Osteoblast (primary cell): ENCODE results near the gene OR2A1. TPM values are rescaled to one million over a fixed set of nuclear protein-coding genes. Genes with fewer than 3 reads are reported as not detected.
A peak's percentile ranks its signal among the peaks of the same experiment; 100 is the strongest.
"Not testable (repeated sequence)": the region's sequence is repeated elsewhere in the genome, so short reads cannot be mapped to it uniquely, and the experiment has no call there.

ENCODE experiments used
- DNase-seq: peaks from one replicate; pipeline ENCODE4 v3.0.0; 2011; ENCODE audit warnings: low spot score, mixed read lengths; ENCODE audit not compliant: insufficient read length; ENCODE audit errors: missing footprints
- H2AFZ ChIP-seq: 2 replicates; pipeline ENCODE4 v1.6.0; 2011; ENCODE audit warnings: mild to moderate bottlenecking, low read length
- H3K27ac ChIP-seq: 2 replicates; pipeline ENCODE4 v1.5.1; 2011; ENCODE audit warnings: mild to moderate bottlenecking, low read depth, low read length, moderate library complexity
- H3K27me3 ChIP-seq: 2 replicates; pipeline ENCODE4 v1.6.0; 2012; ENCODE audit warnings: mild to moderate bottlenecking, control low read depth, inconsistent platforms, low read length, moderate library complexity; ENCODE audit not compliant: insufficient read depth
- H3K36me3 ChIP-seq: 2 replicates; pipeline ENCODE4 v1.5.1; 2011; ENCODE audit warnings: mild to moderate bottlenecking, low read length, control low read depth, moderate library complexity; ENCODE audit not compliant: insufficient read depth
- H3K4me1 ChIP-seq: 2 replicates; pipeline ENCODE4 v1.5.1; 2011; ENCODE audit warnings: mild to moderate bottlenecking, low read length, control low read depth, moderate library complexity; ENCODE audit not compliant: insufficient read depth
- H3K4me2 ChIP-seq: 2 replicates; pipeline ENCODE4 v1.6.0; 2011; ENCODE audit warnings: mild to moderate bottlenecking, low read length; ENCODE audit not compliant: insufficient read depth
- H3K4me3 ChIP-seq: fragments of 200-600 bp; sonication (generic); 3 replicates; pipeline ENCODE4 v1.5.1; 2012; ENCODE audit warnings: mild to moderate bottlenecking, low read length, inconsistent platforms; ENCODE audit not compliant: insufficient read depth
- H3K79me2 ChIP-seq: 2 replicates; pipeline ENCODE4 v1.6.0; 2012; ENCODE audit warnings: mild to moderate bottlenecking, low read length, control low read depth, inconsistent platforms; ENCODE audit not compliant: insufficient read depth
- H3K9me3 ChIP-seq: 2 replicates; pipeline ENCODE4 v1.5.1; 2011; ENCODE audit warnings: low read depth, low read length, control low read depth
- H4K20me1 ChIP-seq: 2 replicates; pipeline ENCODE4 v1.6.0; 2012; ENCODE audit warnings: mild to moderate bottlenecking, low read length, control low read depth; ENCODE audit not compliant: insufficient read depth
- total RNA-seq: library from RNA; depleted of rRNA; stranded (reverse); fragments of >200 nt; gene quantifications from 2 replicates; pipeline ENCODE4 v1.2.3, GENCODE V29; 2012

Gene OR2A1
- total RNA-seq, 1 donor: 0.36 TPM

- H3K27me3 ChIP-seq, H3K36me3 ChIP-seq, H3K4me1 ChIP-seq, H2AFZ ChIP-seq, H4K20me1 ChIP-seq, H3K4me2 ChIP-seq, H3K9me3 ChIP-seq, DNase-seq, H3K27ac ChIP-seq, H3K79me2 ChIP-seq, H3K4me3 ChIP-seq: not testable (repeated sequence)
These were observed 39.4 kb downstream of the OR2A1 start for GRCh38 chr7:144351667-144352066.

GRCh38 chr7:144355176-144355822 is 43.1 kb downstream of the OR2A1 start, which contains the start of gene ARHGEF5:
ARHGEF5 (plus strand) TSS chr7:144355402; CDS start chr7:144362670, 7,268 bp downstream.
- H3K27me3 ChIP-seq, DNase-seq, H3K79me2 ChIP-seq, H3K36me3 ChIP-seq, H3K4me2 ChIP-seq, H2AFZ ChIP-seq, H4K20me1 ChIP-seq, H3K27ac ChIP-seq, H3K9me3 ChIP-seq, H3K4me1 ChIP-seq: not testable (repeated sequence)
- peak within 1 kb of the TSS; percentile 43 for H3K4me3 ChIP-seq

GRCh38 chr7:144356185-144356584 is 44.0 kb downstream of the OR2A1 start:
- not testable (repeated sequence) for H3K4me2 ChIP-seq, H2AFZ ChIP-seq, H4K20me1 ChIP-seq, H3K9me3 ChIP-seq, H3K79me2 ChIP-seq, H3K27ac ChIP-seq, H3K36me3 ChIP-seq, DNase-seq, H3K27me3 ChIP-seq, H3K4me3 ChIP-seq, H3K4me1 ChIP-seq

- not testable (repeated sequence) for H3K4me3 ChIP-seq, H3K4me1 ChIP-seq, H3K79me2 ChIP-seq, H3K4me2 ChIP-seq, H3K27ac ChIP-seq, H3K9me3 ChIP-seq, H4K20me1 ChIP-seq, DNase-seq, H3K36me3 ChIP-seq, H2AFZ ChIP-seq, H3K27me3 ChIP-seq
These were observed 44.6 kb downstream of the OR2A1 start for GRCh38 chr7:144356860-144357259.

- not testable (repeated sequence) for DNase-seq, H2AFZ ChIP-seq, H3K4me2 ChIP-seq
These were observed 49.8 kb downstream of the OR2A1 start for GRCh38 chr7:144362061-144362460.

GRCh38 chr7:144365523-144365922 is 53.3 kb downstream of the OR2A1 start:
- H4K20me1 ChIP-seq, H2AFZ ChIP-seq, H3K4me2 ChIP-seq, H3K27me3 ChIP-seq, H3K79me2 ChIP-seq, H3K27ac ChIP-seq, H3K4me1 ChIP-seq, H3K4me3 ChIP-seq, H3K9me3 ChIP-seq, H3K36me3 ChIP-seq, DNase-seq: not testable (repeated sequence)

More at GRCh38 chr7:144362061-144362460, 49.8 kb downstream of the OR2A1 start:
- H3K4me1 ChIP-seq, H3K27ac ChIP-seq, H3K79me2 ChIP-seq, H3K27me3 ChIP-seq, H3K36me3 ChIP-seq, H3K4me3 ChIP-seq, H3K9me3 ChIP-seq, H4K20me1 ChIP-seq: not testable (repeated sequence)

GRCh38 chr7:144367250-144367649 is 55.0 kb downstream of the OR2A1 start:
- not testable (repeated sequence) for H3K79me2 ChIP-seq, H3K4me1 ChIP-seq, H3K36me3 ChIP-seq, H3K27ac ChIP-seq, H3K4me2 ChIP-seq, H2AFZ ChIP-seq, H4K20me1 ChIP-seq, H3K4me3 ChIP-seq, DNase-seq, H3K9me3 ChIP-seq, H3K27me3 ChIP-seq

GRCh38 chr7:144369221-144369620 is 57.0 kb downstream of the OR2A1 start:
- not testable (repeated sequence) for H3K27ac ChIP-seq, H2AFZ ChIP-seq, DNase-seq, H3K4me1 ChIP-seq, H3K36me3 ChIP-seq, H3K4me2 ChIP-seq, H3K27me3 ChIP-seq, H3K79me2 ChIP-seq, H4K20me1 ChIP-seq, H3K9me3 ChIP-seq, H3K4me3 ChIP-seq
